ENCODE data around the gene SRMS.

SRMS gene, protein sequence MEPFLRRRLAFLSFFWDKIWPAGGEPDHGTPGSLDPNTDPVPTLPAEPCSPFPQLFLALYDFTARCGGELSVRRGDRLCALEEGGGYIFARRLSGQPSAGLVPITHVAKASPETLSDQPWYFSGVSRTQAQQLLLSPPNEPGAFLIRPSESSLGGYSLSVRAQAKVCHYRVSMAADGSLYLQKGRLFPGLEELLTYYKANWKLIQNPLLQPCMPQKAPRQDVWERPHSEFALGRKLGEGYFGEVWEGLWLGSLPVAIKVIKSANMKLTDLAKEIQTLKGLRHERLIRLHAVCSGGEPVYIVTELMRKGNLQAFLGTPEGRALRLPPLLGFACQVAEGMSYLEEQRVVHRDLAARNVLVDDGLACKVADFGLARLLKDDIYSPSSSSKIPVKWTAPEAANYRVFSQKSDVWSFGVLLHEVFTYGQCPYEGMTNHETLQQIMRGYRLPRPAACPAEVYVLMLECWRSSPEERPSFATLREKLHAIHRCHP

GRCh38 chr20:63547725-63548480 is at the start of gene SRMS:
SRMS (minus strand) TSS chr20:63547749; CDS start chr20:63547463, 286 bp downstream.
- no peak for DNase-seq

DNA sequence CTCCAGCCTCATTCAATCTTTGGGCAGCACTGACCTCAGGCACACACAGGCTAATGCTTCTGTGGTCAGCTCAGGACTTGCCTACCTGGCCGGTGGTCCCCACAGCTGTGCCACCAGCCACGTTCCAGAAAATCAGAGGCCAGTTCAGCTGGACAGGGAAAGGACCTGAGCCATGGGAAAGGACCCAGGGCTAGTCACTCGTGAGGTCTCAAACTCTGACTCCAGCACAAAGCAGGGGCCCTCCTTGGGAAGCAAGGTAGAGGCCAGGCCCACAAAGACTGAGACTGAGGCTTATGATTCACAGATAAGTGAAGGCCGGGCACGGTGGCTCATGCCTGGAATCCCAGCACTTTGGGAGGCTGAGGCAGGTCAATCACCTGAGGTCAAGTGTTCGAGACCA is 48.9 kb upstream of the SRMS start:
- no peak for DNase-seq

- no peak for DNase-seq
Measured at GRCh38 chr20:63595416-63596127, 48.0 kb upstream of the SRMS start.

DNA sequence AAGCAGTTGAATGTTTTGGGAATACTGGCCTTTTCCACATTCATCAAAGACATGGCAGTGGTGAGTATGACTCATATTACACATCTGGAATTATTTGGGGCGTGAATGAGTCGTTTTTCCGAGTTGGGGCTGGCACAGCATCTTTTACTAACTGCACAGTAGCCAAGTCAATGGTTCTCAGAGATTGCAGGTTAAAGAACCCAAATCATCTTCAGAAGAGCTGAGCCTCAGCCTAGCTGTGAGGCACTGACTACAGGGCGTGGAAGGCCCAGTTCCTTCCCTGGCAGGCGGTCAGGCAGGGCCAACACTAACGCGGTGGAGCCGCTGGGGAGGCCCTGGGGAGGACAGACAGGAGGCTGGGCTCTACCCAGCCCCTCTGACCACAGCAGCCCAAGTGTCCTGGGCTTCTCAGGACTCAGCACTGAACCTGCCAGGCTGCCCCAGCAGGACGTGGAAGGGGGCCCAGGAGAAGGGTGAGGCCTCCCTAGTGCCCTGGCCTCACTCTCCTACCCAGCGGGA is 46.6 kb upstream of the SRMS start:
- no peak for DNase-seq

DNA sequence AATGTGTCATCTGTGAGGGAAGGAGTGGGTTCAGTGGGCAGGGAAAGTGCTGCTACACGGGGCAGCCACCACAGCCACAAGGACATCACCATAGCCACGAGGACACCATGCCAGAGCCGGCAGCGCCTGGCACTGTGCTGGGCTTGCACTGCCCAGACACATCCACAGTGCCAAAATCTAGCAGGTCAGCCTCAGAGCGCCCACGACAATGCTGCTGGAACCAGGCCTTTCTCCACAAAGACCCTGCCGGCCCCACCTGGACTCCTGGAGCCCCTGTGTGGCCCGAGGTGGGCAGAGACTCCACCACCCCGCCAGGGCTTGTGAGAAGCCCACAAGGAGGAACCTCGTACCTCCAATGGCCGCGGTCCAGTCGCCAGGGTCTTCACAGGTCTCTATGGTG is 45.1 kb upstream of the SRMS start:
- no peak for DNase-seq

GRCh38 chr20:63591786-63592355 is 44.3 kb upstream of the SRMS start:
- no peak for DNase-seq

GRCh38 chr20:63591147-63591533 is 43.6 kb upstream of the SRMS start:
- no peak for DNase-seq

- DNase-seq: no peak
Measured at GRCh38 chr20:63590218-63591146, 42.9 kb upstream of the SRMS start.

GRCh38 chr20:63589261-63590217 is 42.0 kb upstream of the SRMS start:
- peak; percentile 33 for DNase-seq

DNA sequence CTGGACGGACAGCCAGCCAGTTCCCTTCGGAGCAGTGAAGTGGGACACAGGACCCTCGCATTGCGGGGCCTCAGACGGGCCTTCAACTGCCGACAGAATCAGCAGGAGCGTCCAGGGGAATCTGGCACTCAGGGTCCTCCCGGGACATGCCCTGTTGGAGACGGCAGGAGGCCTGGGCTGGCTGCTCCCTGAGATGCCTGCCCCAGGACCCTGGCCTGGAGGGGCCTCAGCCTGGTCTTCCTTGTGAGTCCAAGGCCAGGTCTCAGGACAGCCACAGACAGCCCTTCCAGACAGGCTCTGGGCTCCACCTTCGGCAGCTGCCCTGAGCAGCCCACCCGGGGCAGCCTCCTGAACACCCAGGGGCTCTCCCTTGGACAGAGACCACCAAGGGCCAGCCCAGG is 41.1 kb upstream of the SRMS start:
- DNase-seq: no peak

- no peak for DNase-seq
Measured at GRCh38 chr20:63587776-63588591, 40.4 kb upstream of the SRMS start.

- DNase-seq: no peak
Measured at GRCh38 chr20:63587256-63587655, 39.7 kb upstream of the SRMS start.

- no peak for DNase-seq
Measured at GRCh38 chr20:63586797-63587196, 39.2 kb upstream of the SRMS start.

DNA sequence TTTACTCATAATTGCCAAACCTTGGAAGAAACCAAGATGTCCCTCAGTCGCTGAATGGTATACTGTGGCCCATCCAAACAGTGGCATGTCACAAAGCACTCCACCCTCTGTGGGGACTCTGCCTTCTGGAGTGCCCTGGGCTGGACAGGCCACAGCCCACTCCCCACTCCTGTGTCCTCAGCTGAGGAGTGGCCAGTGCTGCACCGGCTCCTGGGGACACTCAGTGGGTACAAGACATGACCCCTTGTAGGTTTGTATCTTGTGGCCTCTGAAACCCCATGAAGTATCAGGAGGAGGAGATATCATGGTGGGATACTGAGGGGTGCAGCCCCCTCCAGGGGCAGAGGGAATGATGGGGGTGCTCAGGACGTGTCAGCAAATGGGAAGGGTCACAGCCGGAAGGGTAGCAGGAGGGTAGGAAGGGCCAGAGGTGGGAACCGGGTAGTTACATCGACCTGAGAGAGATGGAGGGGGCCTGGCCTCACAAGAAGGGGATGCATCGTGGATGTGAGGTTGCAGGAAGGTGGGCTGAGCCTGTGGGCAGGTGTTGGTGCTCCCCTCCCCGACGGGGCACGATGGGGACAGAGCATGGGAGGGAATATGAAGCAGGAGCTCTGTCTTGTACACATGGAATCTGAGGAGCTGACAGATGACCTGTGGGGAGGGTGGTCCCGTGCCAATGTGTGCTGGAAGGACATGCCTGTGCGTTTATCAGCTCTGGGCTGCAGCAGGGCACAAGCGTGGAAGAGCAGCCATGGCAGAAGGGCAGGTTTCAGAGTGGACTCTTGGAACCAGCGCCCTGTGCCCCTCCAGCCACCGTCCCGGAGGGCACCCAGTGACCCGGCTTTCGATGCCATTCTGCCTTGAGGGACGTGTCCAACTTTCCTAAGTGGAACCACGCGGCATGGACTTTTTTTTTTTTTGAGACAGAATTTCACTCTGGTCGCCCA is 38.3 kb upstream of the SRMS start:
- DNase-seq: no peak

GRCh38 chr20:63582382-63583063 is 35.0 kb upstream of the SRMS start:
- no peak for DNase-seq

GRCh38 chr20:63580796-63581461 is 33.4 kb upstream of the SRMS start:
- DNase-seq: peak; percentile 6

DNA sequence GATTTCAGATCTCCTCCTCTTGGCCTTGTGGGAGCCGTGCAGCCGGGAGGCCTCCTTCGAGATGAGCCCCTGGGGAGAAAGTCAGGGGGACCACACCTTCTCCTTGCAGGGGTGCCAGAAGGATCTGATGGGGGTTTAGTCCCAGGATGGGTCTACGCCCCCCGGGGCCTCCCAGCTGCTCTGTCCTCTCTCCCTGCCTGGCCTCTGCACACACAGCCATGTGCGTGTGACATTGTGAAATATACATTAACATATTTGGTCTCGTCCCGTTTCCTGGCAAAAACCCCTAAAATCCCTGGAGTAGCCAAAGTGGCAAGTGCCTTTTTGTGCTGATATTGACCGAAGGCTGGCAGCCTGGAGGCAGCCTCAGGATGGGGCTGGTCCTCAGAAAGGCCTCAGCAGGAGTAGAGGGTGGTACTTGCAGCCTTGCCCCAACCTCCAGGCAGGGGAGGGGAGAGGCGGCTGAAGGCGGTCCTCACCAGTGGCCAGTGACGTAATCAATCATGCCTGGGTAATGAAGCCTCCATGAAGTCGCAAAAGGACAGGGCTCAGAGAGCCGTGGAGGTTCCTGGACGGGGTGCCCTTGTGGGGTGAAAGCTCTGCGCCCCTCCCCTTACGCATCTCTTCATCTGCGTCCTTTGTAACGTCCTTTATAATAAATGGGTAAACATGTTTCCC is 31.6 kb upstream of the SRMS start:
- no peak for DNase-seq
